ENCODE measurements around the gene ABTB1.

ABTB1 gene

DNA sequence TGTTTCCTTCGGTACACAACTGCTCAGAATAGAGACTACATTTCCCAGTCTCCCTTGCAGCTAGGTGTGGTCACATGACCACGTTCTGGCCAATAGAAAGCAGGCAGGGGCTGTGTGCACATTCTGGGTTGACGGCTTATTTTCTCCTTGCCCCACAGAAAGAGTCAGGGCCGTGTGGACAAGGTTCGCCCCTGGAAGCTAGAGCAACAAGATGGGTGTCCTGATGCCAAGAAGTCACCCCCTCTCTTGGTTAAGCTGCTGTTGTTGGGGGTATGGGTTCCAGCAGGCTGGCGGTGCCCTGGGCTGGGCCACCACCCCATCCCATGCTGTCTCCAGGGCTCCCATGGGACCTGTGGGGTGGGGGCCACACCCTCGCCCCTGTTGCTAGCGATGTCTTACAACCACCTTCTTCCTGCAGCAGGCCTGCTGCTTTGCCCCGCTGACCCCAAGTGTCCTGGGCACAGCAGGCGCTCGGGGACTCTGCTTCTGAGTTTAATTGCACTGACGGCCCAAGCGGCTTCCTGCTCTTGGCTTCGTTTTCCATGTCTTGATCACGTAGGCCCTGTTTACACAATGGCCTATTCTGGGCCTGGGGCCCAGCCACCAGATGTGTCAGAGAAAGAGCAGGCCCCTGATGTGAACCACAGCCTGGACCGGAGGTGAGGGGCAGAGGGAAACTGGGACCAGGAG, 24.9 kb downstream of the ABTB1 start:
- TF ChIP-seq, protein P1, sequence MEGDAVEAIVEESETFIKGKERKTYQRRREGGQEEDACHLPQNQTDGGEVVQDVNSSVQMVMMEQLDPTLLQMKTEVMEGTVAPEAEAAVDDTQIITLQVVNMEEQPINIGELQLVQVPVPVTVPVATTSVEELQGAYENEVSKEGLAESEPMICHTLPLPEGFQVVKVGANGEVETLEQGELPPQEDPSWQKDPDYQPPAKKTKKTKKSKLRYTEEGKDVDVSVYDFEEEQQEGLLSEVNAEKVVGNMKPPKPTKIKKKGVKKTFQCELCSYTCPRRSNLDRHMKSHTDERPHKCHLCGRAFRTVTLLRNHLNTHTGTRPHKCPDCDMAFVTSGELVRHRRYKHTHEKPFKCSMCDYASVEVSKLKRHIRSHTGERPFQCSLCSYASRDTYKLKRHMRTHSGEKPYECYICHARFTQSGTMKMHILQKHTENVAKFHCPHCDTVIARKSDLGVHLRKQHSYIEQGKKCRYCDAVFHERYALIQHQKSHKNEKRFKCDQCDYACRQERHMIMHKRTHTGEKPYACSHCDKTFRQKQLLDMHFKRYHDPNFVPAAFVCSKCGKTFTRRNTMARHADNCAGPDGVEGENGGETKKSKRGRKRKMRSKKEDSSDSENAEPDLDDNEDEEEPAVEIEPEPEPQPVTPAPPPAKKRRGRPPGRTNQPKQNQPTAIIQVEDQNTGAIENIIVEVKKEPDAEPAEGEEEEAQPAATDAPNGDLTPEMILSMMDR (IDR thresholded peaks at IDR 0.05; ENCODE audit: insufficient read depth, low read length), result no peak
- no peak for TF ChIP-seq GABPA (IDR thresholded peaks at IDR 0.05; ENCODE audit: low read depth)
- H3K27ac ChIP-seq (replicated peaks), result no peak overlapping the region
- no peaks in the 10 kb centered on the region for H3K27me3 ChIP-seq (ENCODE audit: insufficient read depth, poor library complexity, severe bottlenecking)
- peak in 1 of 2 experiments; percentile 49 for DNase-seq (ENCODE audit: low read depth in 1 of 2, low spot score in 1 of 2)
- no peak overlapping the region for H3K4me3 ChIP-seq (replicated peaks; ENCODE audit: insufficient read depth, low read length)

DNA sequence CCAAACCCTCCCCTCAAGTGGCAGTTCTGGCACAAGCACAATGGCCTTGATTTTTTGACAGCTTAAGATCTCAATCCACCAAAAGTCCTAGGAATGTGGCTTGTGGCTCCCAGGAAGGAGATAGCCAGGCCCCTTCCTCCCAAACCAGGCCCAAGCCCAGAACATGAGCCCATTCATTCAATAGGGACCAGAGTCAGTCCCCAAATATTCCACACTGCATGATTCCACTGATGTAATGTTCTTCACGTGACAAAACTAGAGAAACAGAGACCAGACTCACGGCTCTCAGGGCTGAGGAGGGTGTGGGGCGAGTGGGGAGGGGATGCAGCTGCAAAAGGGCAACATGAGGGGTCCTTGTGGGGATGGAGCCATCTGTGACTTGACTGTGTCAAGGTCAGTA, 25.5 kb downstream of the ABTB1 start:
- Histone ChIP-seq H3K27ac (replicated peaks) (no peak overlapping the region), H3K4me3 (replicated peaks; ENCODE audit: insufficient read depth, low read length) (no peak overlapping the region), H3K27me3 (ENCODE audit: insufficient read depth, poor library complexity, severe bottlenecking) (no peaks in the 10 kb centered on the region)
- TF ChIP-seq POLR2AphosphoS5 (IDR thresholded peaks at IDR 0.05; ENCODE audit: low read depth) (no peak), GABPA (IDR thresholded peaks at IDR 0.05; ENCODE audit: low read depth) (no peak), SPI1 (IDR thresholded peaks at IDR 0.05; ENCODE audit: borderline replicate concordance, low read depth) (no peak)
- TF ChIP-seq, protein P1 (IDR thresholded peaks at IDR 0.05; ENCODE audit: insufficient read depth, low read length), result no peak
- TF ChIP-seq, protein P2, sequence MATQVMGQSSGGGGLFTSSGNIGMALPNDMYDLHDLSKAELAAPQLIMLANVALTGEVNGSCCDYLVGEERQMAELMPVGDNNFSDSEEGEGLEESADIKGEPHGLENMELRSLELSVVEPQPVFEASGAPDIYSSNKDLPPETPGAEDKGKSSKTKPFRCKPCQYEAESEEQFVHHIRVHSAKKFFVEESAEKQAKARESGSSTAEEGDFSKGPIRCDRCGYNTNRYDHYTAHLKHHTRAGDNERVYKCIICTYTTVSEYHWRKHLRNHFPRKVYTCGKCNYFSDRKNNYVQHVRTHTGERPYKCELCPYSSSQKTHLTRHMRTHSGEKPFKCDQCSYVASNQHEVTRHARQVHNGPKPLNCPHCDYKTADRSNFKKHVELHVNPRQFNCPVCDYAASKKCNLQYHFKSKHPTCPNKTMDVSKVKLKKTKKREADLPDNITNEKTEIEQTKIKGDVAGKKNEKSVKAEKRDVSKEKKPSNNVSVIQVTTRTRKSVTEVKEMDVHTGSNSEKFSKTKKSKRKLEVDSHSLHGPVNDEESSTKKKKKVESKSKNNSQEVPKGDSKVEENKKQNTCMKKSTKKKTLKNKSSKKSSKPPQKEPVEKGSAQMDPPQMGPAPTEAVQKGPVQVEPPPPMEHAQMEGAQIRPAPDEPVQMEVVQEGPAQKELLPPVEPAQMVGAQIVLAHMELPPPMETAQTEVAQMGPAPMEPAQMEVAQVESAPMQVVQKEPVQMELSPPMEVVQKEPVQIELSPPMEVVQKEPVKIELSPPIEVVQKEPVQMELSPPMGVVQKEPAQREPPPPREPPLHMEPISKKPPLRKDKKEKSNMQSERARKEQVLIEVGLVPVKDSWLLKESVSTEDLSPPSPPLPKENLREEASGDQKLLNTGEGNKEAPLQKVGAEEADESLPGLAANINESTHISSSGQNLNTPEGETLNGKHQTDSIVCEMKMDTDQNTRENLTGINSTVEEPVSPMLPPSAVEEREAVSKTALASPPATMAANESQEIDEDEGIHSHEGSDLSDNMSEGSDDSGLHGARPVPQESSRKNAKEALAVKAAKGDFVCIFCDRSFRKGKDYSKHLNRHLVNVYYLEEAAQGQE (IDR thresholded peaks at IDR 0.05; ENCODE audit: insufficient replicate concordance, low read depth), result no peak
- DNase-seq (ENCODE audit: low read depth in 1 of 2, low spot score in 1 of 2), result no peak

DNA sequence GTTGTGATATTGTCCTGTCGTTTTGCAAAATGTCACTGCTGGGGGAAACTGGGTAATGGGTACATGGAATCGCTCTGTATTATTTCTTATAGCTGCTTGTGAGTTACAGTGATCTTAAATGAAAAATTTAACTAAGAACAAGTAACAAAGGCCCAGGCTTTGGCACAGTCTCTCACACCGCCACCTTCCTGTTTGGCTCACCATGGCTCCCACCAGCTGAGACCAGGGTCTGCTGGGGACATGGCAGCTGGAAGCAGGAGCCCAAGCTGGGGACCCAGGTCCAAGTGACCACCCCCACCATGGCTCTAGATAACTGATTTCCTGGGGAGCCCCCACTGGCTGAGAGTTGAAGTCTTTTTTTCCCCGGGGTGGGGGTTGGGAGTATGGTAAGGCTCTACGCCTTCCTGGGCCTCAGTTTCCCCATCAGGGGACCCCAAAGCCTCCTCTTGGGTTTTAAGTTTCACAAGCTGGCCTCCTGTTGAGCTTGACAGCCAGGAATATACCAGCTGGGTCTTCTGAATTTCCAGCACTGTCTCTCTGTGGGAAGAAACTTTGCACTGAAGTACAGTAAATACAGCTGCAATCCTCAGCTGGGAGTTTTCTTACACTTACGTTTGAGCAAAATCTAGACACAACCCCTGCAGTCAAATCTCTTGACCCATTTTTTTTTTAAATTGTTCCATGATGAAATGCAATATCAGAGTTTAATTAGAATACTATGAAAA, 26.1 kb downstream of the ABTB1 start:
- no peak for DNase-seq (ENCODE audit: low read depth in 1 of 2, low spot score in 1 of 2)
- Histone ChIP-seq H3K27me3 (ENCODE audit: insufficient read depth, poor library complexity, severe bottlenecking) (no peaks in the 10 kb centered on the region), H3K4me3 (replicated peaks; ENCODE audit: insufficient read depth, low read length) (no peak overlapping the region), H3K27ac (replicated peaks) (no peak overlapping the region)
- no peak for TF ChIP-seq SPI1 (IDR thresholded peaks at IDR 0.05; ENCODE audit: borderline replicate concordance, low read depth)
- TF ChIP-seq, protein P2 (IDR thresholded peaks at IDR 0.05; ENCODE audit: insufficient replicate concordance, low read depth), result no peak
- TF ChIP-seq, protein P1 (IDR thresholded peaks at IDR 0.05; ENCODE audit: insufficient read depth, low read length), result no peak
- TF ChIP-seq POLR2AphosphoS5 (IDR thresholded peaks at IDR 0.05; ENCODE audit: low read depth), result no peak
- TF ChIP-seq GABPA (IDR thresholded peaks at IDR 0.05; ENCODE audit: low read depth), result no peak
